Motor neuron (in vitro differentiated cells): ENCODE data around the gene OGFOD1. TPM values are rescaled to one million over a fixed set of nuclear protein-coding genes. Genes with fewer than 3 reads are reported as not detected.
A peak's percentile ranks its signal among the peaks of the same experiment; 100 is the strongest.

Source experiments
- ATAC-seq, 8 experiments: fragments of 200-7000 bp; cut with Tn5 transposase; replicated peaks in 6 of 8; 2 replicates each; pipeline ENCODE4 v1.8.0; 2021; ENCODE audit warnings: mild to moderate bottlenecking in 8 of 8, moderate library complexity in 8 of 8
- H3K27ac ChIP-seq, 2 donors: fragments of 250-450 bp; sonication (Bioruptor Pico); 2 replicates each; pipeline ENCODE4 v1.9.0; 2021; ENCODE audit warnings: antibody characterized with exemption in 2 of 2, mild to moderate bottlenecking in 2 of 2, moderate library complexity in 1 of 2
- H3K4me1 ChIP-seq, 2 donors: fragments of 250-450 bp; sonication (Bioruptor Pico); replicated peaks in 1 of 2; 2 replicates each; pipeline ENCODE4 v1.6.1; 2021; ENCODE audit warnings: antibody characterized with exemption in 2 of 2, mild to moderate bottlenecking in 2 of 2, moderate library complexity in 1 of 2
- H3K4me3 ChIP-seq, 5 donors: fragments of 250-450 bp; sonication (Bioruptor Pico); 2 replicates each; pipeline ENCODE4 v1.9.0; 2021; ENCODE audit warnings: antibody characterized with exemption in 5 of 5, mild to moderate bottlenecking in 5 of 5, moderate library complexity in 4 of 5
- WGBS, 10 experiments: fragments of 450-650 bp; shearing (Covaris generic); methylation state at CpG; one replicate each; pipeline ENCODE4 v1.0.0; 2022; 5-methylcytosine and 5-hydroxymethylcytosine counted together
- in situ Hi-C, 9 experiments: fragments of 400-800 bp; cut with MboI; loops; one replicate each; pipeline ENCODE4 v1.15.0; 2021; ENCODE audit warnings: low sequenced_read_pairs in 9 of 9, low pct_unique_long_range_greater_than_20kb in 2 of 9; ENCODE audit not compliant: unreplicated experiment in 9 of 9
- total RNA-seq, 8 experiments: library from RNA; unstranded; fragments of 300-600 nt; gene quantifications; 2 replicates each; pipeline versions ENCODE4 v1.2.3 to v1.2.4, GENCODE V29; 2022

OGFOD1 gene
- total RNA-seq, 8 experiments from 2014 or later, result 20.9 to 59.0 (median 33.8) TPM

DNA sequence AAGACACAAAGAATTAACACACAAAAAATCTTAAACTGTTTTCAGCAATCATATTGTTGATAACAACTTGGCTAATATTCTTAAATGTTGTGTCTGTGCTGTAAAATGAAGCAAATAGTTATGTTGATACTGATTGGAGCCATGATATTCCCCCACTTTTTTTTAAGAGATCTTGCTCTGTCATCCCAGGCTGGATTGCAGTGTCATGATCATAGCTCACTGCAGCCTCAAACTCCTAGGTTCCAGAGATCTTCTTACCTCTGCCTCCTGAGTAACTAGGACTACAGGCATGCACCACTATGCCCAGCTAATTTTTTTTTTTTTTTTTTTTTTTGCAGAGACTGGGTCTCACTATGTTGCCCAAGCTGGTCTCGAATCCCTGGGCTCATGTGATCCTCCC is 42.5 kb downstream of the OGFOD1 start:
- ATAC-seq, result no peak
- WGBS, 10 experiments, result 80 to 100% (median 87%) methylated on average over 1 of the region's 1 CpG; no CpG with 5 or more reads in 2 of the 10 experiments
- no peaks in the 10 kb centered on the region for H3K4me1 ChIP-seq
- H3K4me3 ChIP-seq, result no peak overlapping the region
- in situ Hi-C loops, result no loop called here
- no peak overlapping the region for H3K27ac ChIP-seq

DNA sequence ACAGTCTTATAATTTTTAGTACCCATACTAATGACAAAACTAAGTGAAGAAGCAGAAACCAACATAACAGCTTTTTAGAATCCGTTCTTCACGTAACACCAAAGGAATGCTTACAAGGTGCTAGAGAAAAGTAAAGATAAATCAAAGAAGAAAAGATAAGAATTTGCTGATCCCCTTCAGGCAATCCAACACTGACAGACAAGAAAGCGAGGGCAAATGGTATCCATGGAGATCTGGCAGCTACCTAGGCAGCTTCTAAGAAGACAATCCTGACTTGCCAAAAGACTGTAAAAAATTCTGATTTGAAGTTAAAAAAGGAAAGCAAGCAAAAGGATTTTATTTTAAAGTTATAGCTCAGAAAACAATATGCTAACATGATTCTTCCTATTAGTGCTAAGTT is 53.8 kb downstream of the OGFOD1 start:
- in situ Hi-C loops, result no loop called here
- H3K27ac ChIP-seq, result no peak overlapping the region
- peak in 1 of 8 experiments; percentile 67 for ATAC-seq
- H3K4me1 ChIP-seq, result no peaks in the 10 kb centered on the region
- no peak overlapping the region for H3K4me3 ChIP-seq
- 80 to 100% (median 99%) methylated on average over 1 to 3 of the region's 3 CpGs for WGBS, 10 experiments

- in situ Hi-C loops, result no loop called here
- Histone ChIP-seq H3K4me1 (no peaks in the 10 kb centered on the region), H3K27ac (no peak overlapping the region), H3K4me3 (no peak overlapping the region)
- ATAC-seq, result no peak
Observed at GRCh38 chr16:56506941-56507340, 55.6 kb downstream of the OGFOD1 start.

DNA sequence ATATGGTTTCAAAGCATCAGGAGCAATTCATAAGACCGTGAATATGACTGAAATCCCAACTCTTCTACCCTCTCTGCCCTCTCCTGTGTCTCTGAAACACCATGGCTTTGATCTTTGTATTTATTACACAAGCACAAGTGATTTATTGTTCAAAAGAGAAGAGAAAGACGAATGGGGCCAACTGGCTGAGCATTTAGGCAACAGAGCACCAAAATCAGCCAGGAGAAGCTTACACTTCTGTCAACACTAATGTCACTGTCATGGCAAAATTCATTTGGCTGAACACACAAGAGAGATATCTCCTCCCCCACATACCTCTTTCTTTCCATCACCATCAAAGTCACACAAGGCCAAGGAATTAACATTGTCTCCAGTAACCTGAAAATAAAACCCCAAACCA is 59.2 kb downstream of the OGFOD1 start:
- Histone ChIP-seq H3K4me1 (no peaks in the 10 kb centered on the region), H3K4me3 (no peak overlapping the region), H3K27ac (no peak overlapping the region)
- ATAC-seq, result no peak
- WGBS, 10 experiments, result 17 to 95% (median 80%) methylated on average over 1 to 2 of the region's 2 CpGs; no CpG with 5 or more reads in 1 of the 10 experiments
- in situ Hi-C loops, result no loop called here

DNA sequence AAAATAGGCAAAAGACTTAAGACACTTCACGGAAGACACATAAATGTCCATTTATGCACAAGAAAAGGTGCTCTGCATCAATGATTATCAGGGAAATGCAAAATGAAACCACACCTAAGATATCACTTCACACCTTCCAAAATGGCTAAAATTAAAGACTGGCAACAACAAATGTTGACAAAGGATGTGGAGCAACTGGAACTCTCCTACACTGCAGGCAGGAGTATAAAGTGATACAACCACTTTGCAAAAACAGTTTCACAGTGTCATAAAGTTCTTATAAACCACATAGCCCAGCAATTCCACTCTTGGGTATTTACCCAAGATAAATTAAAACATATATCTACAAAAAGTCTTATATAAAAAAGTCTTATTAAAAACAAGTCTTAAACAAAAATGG is 60.7 kb downstream of the OGFOD1 start:
- Histone ChIP-seq H3K27ac (no peak overlapping the region), H3K4me3 (no peak overlapping the region), H3K4me1 (no peaks in the 10 kb centered on the region)
- in situ Hi-C loops, result no loop called here
- ATAC-seq, result no peak
- WGBS, 10 experiments, result 60 to 100% (median 91%) methylated on average over 1 of the region's 1 CpG; no CpG with 5 or more reads in 1 of the 10 experiments

GRCh38 chr16:56513091-56513490 is 61.7 kb downstream of the OGFOD1 start:
- 83 to 100% (median 96%) methylated on average over 2 of the region's 2 CpGs; no CpG with 5 or more reads in 1 of the 10 experiments for WGBS, 10 experiments
- Histone ChIP-seq H3K4me1 (no peaks in the 10 kb centered on the region), H3K4me3 (no peak overlapping the region), H3K27ac (no peak overlapping the region)
- in situ Hi-C loops, result no loop called here
- no peak for ATAC-seq

DNA sequence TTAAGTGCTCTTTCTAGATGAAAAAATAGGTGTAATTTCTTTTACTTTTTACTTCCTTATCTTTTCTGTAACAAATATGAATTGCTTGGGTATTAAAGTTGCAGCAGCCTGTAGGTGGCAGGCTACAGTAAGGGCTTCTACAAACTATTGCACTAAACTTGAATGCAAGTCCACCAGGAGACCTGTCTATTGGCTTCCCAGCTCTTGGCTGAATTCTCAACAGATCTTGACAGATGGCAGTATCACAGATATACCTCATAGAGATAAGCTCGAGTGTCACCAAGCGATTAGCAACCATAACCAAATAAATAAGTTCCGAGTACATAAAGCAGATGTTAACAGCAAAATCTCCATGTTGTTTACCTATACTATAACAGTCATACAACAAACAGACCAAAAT is 62.6 kb downstream of the OGFOD1 start:
- Histone ChIP-seq H3K4me1 (peaks cover 3 to 4% of the 10 kb centered on the region in 2 donors), H3K27ac (no peak overlapping the region), H3K4me3 (no peak overlapping the region)
- WGBS, 10 experiments, result 60 to 87% (median 76%) methylated on average over 2 to 3 of the region's 3 CpGs; no CpG with 5 or more reads in 2 of the 10 experiments
- in situ Hi-C loops, result no loop called here
- ATAC-seq, result peak in 5 of 8 experiments; percentile 33 to 72 (median 62)

GRCh38 chr16:56514845-56515244 is 63.5 kb downstream of the OGFOD1 start:
- Histone ChIP-seq H3K4me1 (peaks cover 5% of the 10 kb centered on the region in 2 donors), H3K4me3 (no peak overlapping the region), H3K27ac (no peak overlapping the region)
- no peak for ATAC-seq
- WGBS, 10 experiments, result 0 to 100% (median 63%) methylated on average over 1 to 3 of the region's 3 CpGs
- in situ Hi-C loops, result no loop called here

DNA sequence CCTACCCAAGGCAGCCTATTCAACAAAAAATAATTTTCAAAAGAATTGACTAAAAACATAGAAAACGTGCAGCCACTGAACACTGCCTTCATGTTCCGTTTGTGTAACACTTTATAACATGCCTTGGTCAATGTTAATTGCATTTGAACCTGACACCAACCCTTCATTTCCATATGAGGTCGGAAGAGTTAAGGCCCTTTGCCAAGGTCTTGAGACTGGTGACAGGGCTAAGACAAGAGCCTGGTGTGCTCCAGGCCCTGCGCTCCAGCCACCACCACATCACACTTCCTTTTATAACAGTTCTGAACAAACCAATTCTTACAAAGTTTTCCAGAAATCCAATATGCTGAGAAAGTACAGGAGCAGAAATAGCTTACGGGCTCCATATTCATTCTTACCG is 64.3 kb downstream of the OGFOD1 start:
- peak in 2 of 8 experiments; percentile 2 to 6 for ATAC-seq
- H3K4me1 ChIP-seq, result peaks cover 9 to 10% of the 10 kb centered on the region in 2 donors
- no peak overlapping the region for H3K4me3 ChIP-seq
- in situ Hi-C loops, result no loop called here
- H3K27ac ChIP-seq, result no peak overlapping the region
- 30 to 100% (median 59%) methylated on average over 2 to 6 of the region's 6 CpGs; no CpG with 5 or more reads in 1 of the 10 experiments for WGBS, 10 experiments

DNA sequence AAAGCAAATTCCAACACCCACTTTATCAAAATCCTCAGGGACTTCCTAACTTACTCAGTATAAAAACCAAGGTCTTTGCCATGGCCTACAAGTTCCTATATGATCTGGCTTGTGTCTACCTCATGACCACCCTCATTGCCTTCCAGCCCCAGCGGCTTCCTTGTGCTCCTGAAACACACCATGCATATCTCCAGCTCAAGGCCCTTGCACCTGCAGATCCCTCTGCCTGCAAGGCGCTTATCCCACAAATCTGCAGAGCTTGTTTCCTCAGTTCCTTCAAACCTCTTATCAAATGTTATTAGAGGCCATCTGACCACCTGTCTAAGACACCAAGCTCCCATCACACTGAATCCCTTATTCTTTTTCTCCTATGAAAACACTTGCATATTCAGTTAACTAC is 65.9 kb downstream of the OGFOD1 start:
- no peak overlapping the region for H3K4me3 ChIP-seq
- no peak for ATAC-seq
- WGBS, 10 experiments, result 86 to 100% (median 100%) methylated on average over 1 to 2 of the region's 2 CpGs; no CpG with 5 or more reads in 5 of the 10 experiments
- peaks cover 10% of the 10 kb centered on the region in 2 donors for H3K4me1 ChIP-seq
- in situ Hi-C loops, result no loop called here
- H3K27ac ChIP-seq, result no peak overlapping the region

- WGBS, 10 experiments, result 40 to 100% (median 90%) methylated on average over 1 to 6 of the region's 7 CpGs
- in situ Hi-C loops, result no loop called here
- no peak overlapping the region for H3K4me3 ChIP-seq
- no peak for ATAC-seq
- peaks cover 10% of the 10 kb centered on the region in 2 donors for H3K4me1 ChIP-seq
- H3K27ac ChIP-seq, result no peak overlapping the region
Observed at GRCh38 chr16:56518425-56518824, 67.1 kb downstream of the OGFOD1 start.

DNA sequence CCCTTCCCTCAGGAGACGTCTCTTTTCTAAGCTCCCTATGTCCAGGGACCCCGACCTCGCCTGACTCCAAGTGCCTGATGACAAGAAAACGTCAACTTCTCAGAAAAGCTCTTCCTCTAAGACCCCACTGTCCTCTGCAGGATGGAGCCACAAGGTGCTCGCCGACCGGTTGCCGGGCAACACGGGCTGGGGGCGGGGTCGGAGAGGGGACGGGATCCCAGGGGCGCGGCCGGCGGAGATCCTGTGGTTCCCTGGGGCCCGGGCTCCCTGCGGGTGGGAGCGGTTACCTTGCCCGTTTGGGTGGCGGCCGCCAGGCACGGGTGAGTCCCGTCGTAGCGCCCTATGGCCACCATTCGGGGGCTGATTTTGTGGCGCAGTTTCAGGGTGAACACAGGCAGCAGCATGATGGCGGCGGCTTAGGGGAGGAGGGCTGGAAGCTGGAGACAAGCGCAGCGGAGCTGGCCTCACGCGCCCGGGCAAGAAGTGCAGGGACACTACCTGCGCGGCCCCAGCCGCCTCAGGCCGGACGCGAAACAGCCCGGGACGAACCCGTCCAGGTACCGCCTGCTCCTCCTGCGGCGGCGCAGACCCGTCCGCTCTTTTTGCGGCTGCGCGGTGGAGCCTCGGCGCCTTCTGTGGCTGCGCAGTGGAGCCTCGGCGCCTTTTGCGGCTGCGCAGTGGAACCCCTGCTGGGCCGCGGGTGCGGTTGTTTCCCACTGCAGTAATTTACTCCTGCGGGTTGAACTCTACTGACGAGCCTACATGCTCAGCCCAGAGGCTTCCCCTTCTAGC is 68.3 kb downstream of the OGFOD1 start, which contains the start of gene BBS2:
BBS2 (minus strand) TSS at position 566 of the 792 bp plus-strand sequence; CDS start at position 404, 162 bp downstream.
- WGBS, 10 experiments, result 0 to 20% (median 0%) methylated on average over 1 to 5 of the region's 65 CpGs; no CpG with 5 or more reads in 1 of the 10 experiments
- Histone ChIP-seq H3K4me3 (peak within 1 kb of the TSS; percentile 72 to 96 (median 92)), H3K27ac (peak within 1 kb of the TSS; percentile 84 to 88), H3K4me1 (peaks cover 10% of the 10 kb centered on the region in 2 donors)
- ATAC-seq, result peak; percentile 90 to 97 (median 94)
- in situ Hi-C loops, result no loop called here

GRCh38 chr16:56520251-56520577 is 68.9 kb downstream of the OGFOD1 start:
- H3K27ac ChIP-seq, result peak overlapping the region; percentile 57 to 88
- H3K4me3 ChIP-seq, result peak overlapping the region; percentile 72 to 96 (median 92)
- 20 to 40% (median 28%) methylated on average over 1 to 4 of the region's 4 CpGs; no CpG with 5 or more reads in 4 of the 10 experiments for whole genome bisulfite sequencing, 10 experiments
- in situ Hi-C loops, result no loop called here
- peaks cover 10% of the 10 kb centered on the region in 2 donors for H3K4me1 ChIP-seq
- ATAC-seq, result no peak

DNA sequence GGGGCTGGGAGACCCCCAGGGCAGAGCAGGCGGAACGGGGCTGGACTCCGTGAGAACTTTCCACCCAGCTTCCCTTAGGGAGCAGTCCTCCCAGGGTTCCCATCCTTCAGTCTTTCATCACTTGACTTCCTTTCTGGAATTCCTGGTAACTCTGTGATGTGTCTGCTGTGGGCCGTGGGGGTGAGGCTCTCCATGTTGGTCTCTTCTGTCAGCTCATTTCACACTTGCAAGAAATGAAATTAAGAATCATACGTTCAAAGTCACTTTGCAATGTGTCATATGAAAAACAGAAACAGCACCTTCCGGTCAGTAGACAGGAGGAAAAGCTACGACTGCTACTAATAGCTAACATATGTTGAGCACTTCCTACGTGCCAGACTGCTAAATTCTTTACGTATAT is 73.9 kb downstream of the OGFOD1 start:
- WGBS, 10 experiments, result 0 to 87% (median 46%) methylated on average over 1 to 9 of the region's 9 CpGs; no CpG with 5 or more reads in 4 of the 10 experiments
- Histone ChIP-seq H3K4me3 (no peak overlapping the region), H3K27ac (no peak overlapping the region), H3K4me1 (peaks cover 4 to 5% of the 10 kb centered on the region in 2 donors)
- in situ Hi-C loops, result no loop called here
- ATAC-seq, result peak in 2 of 8 experiments; percentile 36 to 70
